GM21423 (cell line): Measurements from ENCODE around the gene FBXL3.

Source experiments
- ATAC-seq: cut with Tn5 transposase; IDR thresholded peaks from one replicate; pipeline ENCODE4 v1.9.1; 2021; ENCODE audit warnings: mild to moderate bottlenecking, moderate library complexity; ENCODE audit not compliant: unreplicated experiment

The FBXL3 gene

GRCh38 chr13:77026861-77027621, at the start of gene FBXL3:
FBXL3 (minus strand) TSS chr13:77027159; CDS start chr13:77021860, 5,299 bp downstream.
- peak; percentile 54 for ATAC-seq

GRCh38 chr13:77067519-77067918, 40.6 kb upstream of the FBXL3 start:
- ATAC-seq: no peak

- ATAC-seq: no peak
Measured at GRCh38 chr13:77065461-77066147, 38.6 kb upstream of the FBXL3 start.

- ATAC-seq: no peak
Measured at GRCh38 chr13:77062097-77062496, 35.1 kb upstream of the FBXL3 start.

- no peak for ATAC-seq
Measured at GRCh38 chr13:77061362-77061761, 34.4 kb upstream of the FBXL3 start.

- ATAC-seq: no peak
Measured at GRCh38 chr13:77056886-77057285, 29.9 kb upstream of the FBXL3 start.

GRCh38 chr13:77056382-77056781, 29.4 kb upstream of the FBXL3 start:
- ATAC-seq: no peak

GRCh38 chr13:77055158-77055557, 28.2 kb upstream of the FBXL3 start:
- no peak for ATAC-seq

- ATAC-seq: no peak
Measured at GRCh38 chr13:77053192-77053591, 26.2 kb upstream of the FBXL3 start.

- ATAC-seq: no peak
Measured at GRCh38 chr13:77048681-77049080, 21.7 kb upstream of the FBXL3 start.

GRCh38 chr13:77047649-77048343, 20.8 kb upstream of the FBXL3 start:
- no peak for ATAC-seq

- no peak for ATAC-seq
Measured at GRCh38 chr13:77042566-77043177, 15.7 kb upstream of the FBXL3 start.

GRCh38 chr13:77040835-77041234, 13.9 kb upstream of the FBXL3 start:
- ATAC-seq: no peak

GRCh38 chr13:77040076-77040475, 13.1 kb upstream of the FBXL3 start:
- no peak for ATAC-seq

- ATAC-seq: no peak
Measured at GRCh38 chr13:77038907-77039480, 12.0 kb upstream of the FBXL3 start.

- ATAC-seq: no peak
Measured at GRCh38 chr13:77036279-77036678, 9.3 kb upstream of the FBXL3 start.

GRCh38 chr13:77034881-77035280, 7.9 kb upstream of the FBXL3 start:
- ATAC-seq: no peak

GRCh38 chr13:77033717-77034302, 6.9 kb upstream of the FBXL3 start:
- ATAC-seq: no peak

GRCh38 chr13:77031656-77032243, 4.8 kb upstream of the FBXL3 start:
- ATAC-seq: no peak

- ATAC-seq: no peak
Measured at GRCh38 chr13:77029436-77029835, 2.5 kb upstream of the FBXL3 start.
